Measurements from ENCODE around the gene KLK8. TPM values are rescaled to one million over a fixed set of nuclear protein-coding genes. Genes with fewer than 3 reads are reported as not detected.

KLK8 gene
- polyA plus RNA-seq, 3 donors = not detected

DNA sequence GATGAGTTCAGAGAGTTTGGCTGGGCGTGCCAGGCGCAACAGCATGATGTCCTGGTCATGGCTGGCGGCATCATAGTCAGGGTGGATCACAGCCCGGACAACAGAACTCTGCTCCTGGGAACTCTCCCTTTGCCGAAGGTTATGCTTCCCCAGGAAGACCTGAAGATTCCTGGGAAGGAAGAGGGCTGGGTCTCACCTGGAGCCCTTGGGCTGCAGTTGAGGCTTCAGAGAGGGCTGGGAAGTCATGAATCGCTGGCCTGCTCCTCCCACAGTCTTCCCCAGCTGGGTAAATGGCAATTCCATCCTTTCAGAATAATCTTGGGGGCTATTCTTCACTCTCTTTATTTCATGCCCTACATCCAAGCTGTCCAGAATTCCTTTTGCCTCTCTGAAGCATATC, 38.0 kb downstream of the KLK8 start:
- H3K4me3 ChIP-seq (replicated peaks in 1 of 3; ENCODE audit: low read depth in 2 of 3, low read length in 3 of 3) = no peak overlapping the region
- H4K20me1 ChIP-seq (ENCODE audit: insufficient read depth, low read length) = no peaks in the 10 kb centered on the region
- Mint-ChIP-seq H3K9me3 (peaks cover 3 to 16% (median 5%) of the 10 kb centered on the region in 7 donors), H3K4me1 (no peaks in the 10 kb centered on the region), H3K27ac (no peak overlapping the region), H3K4me3 (no peak overlapping the region), H3K27me3 (ENCODE audit: low read depth in 3 of 3) (peaks cover 3 to 12% (median 9%) of the 10 kb centered on the region in 3 donors), H3K36me3 (no peaks in the 10 kb centered on the region)
- intact Hi-C loops (cut with micrococcal nuclease) = no loop called here
- DNase-seq = no peak
- 94% methylated on average over 6 of the region's 6 CpGs for WGBS (ENCODE audit: insufficient coverage)
- no peak overlapping the region for H3K4me2 ChIP-seq (replicated peaks; ENCODE audit: extremely low read depth, low read length, poor library complexity, severe bottlenecking)
- no peak overlapping the region for H3K27ac ChIP-seq (ENCODE audit: low read depth in 1 of 2, low read length in 2 of 2)
- H3K36me3 ChIP-seq (replicated peaks in 1 of 2; ENCODE audit: control insufficient read depth in 1 of 2, insufficient read depth in 2 of 2, low read length in 2 of 2) = no peaks in the 10 kb centered on the region
- no peak overlapping the region for H3K9ac ChIP-seq (ENCODE audit: insufficient read depth, low read length, poor library complexity, severe bottlenecking)
- no peaks in the 10 kb centered on the region for H3K27me3 ChIP-seq (ENCODE audit: control insufficient read depth in 2 of 2, insufficient read depth in 2 of 2, low read length in 2 of 2)
- no peaks in the 10 kb centered on the region for H3K79me2 ChIP-seq (ENCODE audit: insufficient read depth, low read length)
- H3K9me3 ChIP-seq (replicated peaks in 1 of 2; ENCODE audit: control insufficient read depth in 1 of 2, insufficient read depth in 1 of 2, low read length in 2 of 2) = no peaks in the 10 kb centered on the region
- TF ChIP-seq, protein P1, sequence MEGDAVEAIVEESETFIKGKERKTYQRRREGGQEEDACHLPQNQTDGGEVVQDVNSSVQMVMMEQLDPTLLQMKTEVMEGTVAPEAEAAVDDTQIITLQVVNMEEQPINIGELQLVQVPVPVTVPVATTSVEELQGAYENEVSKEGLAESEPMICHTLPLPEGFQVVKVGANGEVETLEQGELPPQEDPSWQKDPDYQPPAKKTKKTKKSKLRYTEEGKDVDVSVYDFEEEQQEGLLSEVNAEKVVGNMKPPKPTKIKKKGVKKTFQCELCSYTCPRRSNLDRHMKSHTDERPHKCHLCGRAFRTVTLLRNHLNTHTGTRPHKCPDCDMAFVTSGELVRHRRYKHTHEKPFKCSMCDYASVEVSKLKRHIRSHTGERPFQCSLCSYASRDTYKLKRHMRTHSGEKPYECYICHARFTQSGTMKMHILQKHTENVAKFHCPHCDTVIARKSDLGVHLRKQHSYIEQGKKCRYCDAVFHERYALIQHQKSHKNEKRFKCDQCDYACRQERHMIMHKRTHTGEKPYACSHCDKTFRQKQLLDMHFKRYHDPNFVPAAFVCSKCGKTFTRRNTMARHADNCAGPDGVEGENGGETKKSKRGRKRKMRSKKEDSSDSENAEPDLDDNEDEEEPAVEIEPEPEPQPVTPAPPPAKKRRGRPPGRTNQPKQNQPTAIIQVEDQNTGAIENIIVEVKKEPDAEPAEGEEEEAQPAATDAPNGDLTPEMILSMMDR (IDR thresholded peaks at IDR 0.05) = no peak
- H2AFZ ChIP-seq (ENCODE audit: insufficient read depth, low read depth, low read length, poor library complexity, severe bottlenecking) = no peak overlapping the region
- H3K4me1 ChIP-seq (ENCODE audit: control insufficient read depth in 1 of 2, insufficient read depth in 2 of 2, low read length in 2 of 2) = no peaks in the 10 kb centered on the region

DNA sequence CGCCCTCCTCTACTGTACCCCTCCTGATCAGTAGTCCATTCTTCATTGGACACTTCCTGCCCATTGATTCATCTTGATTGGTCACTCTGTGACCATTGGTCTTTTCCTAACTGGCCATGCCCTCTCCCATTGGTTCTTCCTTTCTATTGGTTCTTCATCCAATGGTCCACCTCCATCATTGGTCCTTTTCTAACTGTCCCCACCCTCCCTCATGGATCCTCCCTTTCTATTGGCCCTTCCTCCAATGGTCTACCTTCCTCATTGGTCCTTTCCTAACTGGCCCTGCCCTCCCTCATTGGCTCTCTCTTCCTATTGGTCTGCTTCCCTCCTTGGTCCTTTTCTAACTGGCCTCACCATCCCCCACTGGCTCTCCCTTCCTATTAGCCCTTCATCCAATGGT, 39.2 kb downstream of the KLK8 start:
- intact Hi-C loops (cut with micrococcal nuclease) = no loop called here
- Mint-ChIP-seq H3K4me3 (no peak overlapping the region), H3K9me3 (peaks cover 3 to 16% (median 5%) of the 10 kb centered on the region in 7 donors), H3K27ac (no peak overlapping the region), H3K4me1 (no peaks in the 10 kb centered on the region), H3K27me3 (ENCODE audit: low read depth in 3 of 3) (peaks cover 3 to 10% (median 7%) of the 10 kb centered on the region in 3 donors), H3K36me3 (no peaks in the 10 kb centered on the region)
- no peak overlapping the region for H3K27ac ChIP-seq (ENCODE audit: low read depth in 1 of 2, low read length in 2 of 2)
- TF ChIP-seq, protein P1 (IDR thresholded peaks at IDR 0.05) = no peak
- H3K4me1 ChIP-seq (ENCODE audit: control insufficient read depth in 1 of 2, insufficient read depth in 2 of 2, low read length in 2 of 2) = no peaks in the 10 kb centered on the region
- no peak for DNase-seq
- no peaks in the 10 kb centered on the region for H4K20me1 ChIP-seq (ENCODE audit: insufficient read depth, low read length)
- no peak overlapping the region for H3K4me2 ChIP-seq (replicated peaks; ENCODE audit: extremely low read depth, low read length, poor library complexity, severe bottlenecking)
- no peak overlapping the region for H2AFZ ChIP-seq (ENCODE audit: insufficient read depth, low read depth, low read length, poor library complexity, severe bottlenecking)
- H3K27me3 ChIP-seq (ENCODE audit: control insufficient read depth in 2 of 2, insufficient read depth in 2 of 2, low read length in 2 of 2) = no peaks in the 10 kb centered on the region
- 89% methylated on average over 1 of the region's 1 CpG for WGBS (ENCODE audit: insufficient coverage)
- H3K9me3 ChIP-seq (replicated peaks in 1 of 2; ENCODE audit: control insufficient read depth in 1 of 2, insufficient read depth in 1 of 2, low read length in 2 of 2) = no peaks in the 10 kb centered on the region
- no peak overlapping the region for H3K9ac ChIP-seq (ENCODE audit: insufficient read depth, low read length, poor library complexity, severe bottlenecking)
- no peak overlapping the region for H3K4me3 ChIP-seq (replicated peaks in 1 of 3; ENCODE audit: low read depth in 2 of 3, low read length in 3 of 3)
- no peaks in the 10 kb centered on the region for H3K79me2 ChIP-seq (ENCODE audit: insufficient read depth, low read length)
- H3K36me3 ChIP-seq (replicated peaks in 1 of 2; ENCODE audit: control insufficient read depth in 1 of 2, insufficient read depth in 2 of 2, low read length in 2 of 2) = no peaks in the 10 kb centered on the region
